HL-60/S4 treated with retinoic acid at 250 ng/mL for 4 days and 3 days (cell line): Measurements from ENCODE around the gene EFEMP1.

Experiments used
- in situ Hi-C: fragments of 300-500 bp; cut with MboI; formaldehyde crosslinking; loops from 2 replicates; pipeline ENCODE4 v1.7.0; 2022; ENCODE audit warnings: low sequenced_read_pairs

Gene EFEMP1

GRCh38 chr2:55901322-55901721, 22.3 kb downstream of the EFEMP1 start:
- in situ Hi-C loops: no loop called here

- in situ Hi-C loops: no loop called here
Measured at GRCh38 chr2:55899881-55900280, 23.7 kb downstream of the EFEMP1 start.

GRCh38 chr2:55898386-55899040, 25.1 kb downstream of the EFEMP1 start:
- in situ Hi-C loops: no loop called here

GRCh38 chr2:55896633-55897032, 26.9 kb downstream of the EFEMP1 start:
- in situ Hi-C loops: no loop called here

GRCh38 chr2:55894720-55895119, 28.9 kb downstream of the EFEMP1 start:
- in situ Hi-C loops: no loop called here

GRCh38 chr2:55891671-55892094, 31.9 kb downstream of the EFEMP1 start:
- in situ Hi-C loops: no loop called here

GRCh38 chr2:55888936-55889335, 34.6 kb downstream of the EFEMP1 start:
- in situ Hi-C loops: no loop called here

GRCh38 chr2:55887901-55888624, 35.5 kb downstream of the EFEMP1 start:
- in situ Hi-C loops: no loop called here

- in situ Hi-C loops: no loop called here
Measured at GRCh38 chr2:55887351-55887750, 36.2 kb downstream of the EFEMP1 start.

- in situ Hi-C loops: no loop called here
Measured at GRCh38 chr2:55885944-55886281, 37.7 kb downstream of the EFEMP1 start.

- in situ Hi-C loops: no loop called here
Measured at GRCh38 chr2:55885127-55885943, 38.2 kb downstream of the EFEMP1 start.

- in situ Hi-C loops: no loop called here
Measured at GRCh38 chr2:55883829-55884228, 39.8 kb downstream of the EFEMP1 start.

GRCh38 chr2:55883357-55883756, 40.2 kb downstream of the EFEMP1 start:
- in situ Hi-C loops: no loop called here

GRCh38 chr2:55882954-55883353, 40.6 kb downstream of the EFEMP1 start:
- in situ Hi-C loops: no loop called here

- in situ Hi-C loops: no loop called here
Measured at GRCh38 chr2:55880416-55881143, 43.0 kb downstream of the EFEMP1 start.

- in situ Hi-C loops: no loop called here
Measured at GRCh38 chr2:55879976-55880375, 43.6 kb downstream of the EFEMP1 start.

GRCh38 chr2:55877087-55877436, 46.5 kb downstream of the EFEMP1 start:
- in situ Hi-C loops: no loop called here

- in situ Hi-C loops: no loop called here
Measured at GRCh38 chr2:55876429-55877086, 47.0 kb downstream of the EFEMP1 start.

- in situ Hi-C loops: no loop called here
Measured at GRCh38 chr2:55875434-55876135, 48.0 kb downstream of the EFEMP1 start.

- in situ Hi-C loops: no loop called here
Measured at GRCh38 chr2:55874338-55874737, 49.2 kb downstream of the EFEMP1 start.
